Measurements from ENCODE around the gene FOXN3.

Gene FOXN3

DNA sequence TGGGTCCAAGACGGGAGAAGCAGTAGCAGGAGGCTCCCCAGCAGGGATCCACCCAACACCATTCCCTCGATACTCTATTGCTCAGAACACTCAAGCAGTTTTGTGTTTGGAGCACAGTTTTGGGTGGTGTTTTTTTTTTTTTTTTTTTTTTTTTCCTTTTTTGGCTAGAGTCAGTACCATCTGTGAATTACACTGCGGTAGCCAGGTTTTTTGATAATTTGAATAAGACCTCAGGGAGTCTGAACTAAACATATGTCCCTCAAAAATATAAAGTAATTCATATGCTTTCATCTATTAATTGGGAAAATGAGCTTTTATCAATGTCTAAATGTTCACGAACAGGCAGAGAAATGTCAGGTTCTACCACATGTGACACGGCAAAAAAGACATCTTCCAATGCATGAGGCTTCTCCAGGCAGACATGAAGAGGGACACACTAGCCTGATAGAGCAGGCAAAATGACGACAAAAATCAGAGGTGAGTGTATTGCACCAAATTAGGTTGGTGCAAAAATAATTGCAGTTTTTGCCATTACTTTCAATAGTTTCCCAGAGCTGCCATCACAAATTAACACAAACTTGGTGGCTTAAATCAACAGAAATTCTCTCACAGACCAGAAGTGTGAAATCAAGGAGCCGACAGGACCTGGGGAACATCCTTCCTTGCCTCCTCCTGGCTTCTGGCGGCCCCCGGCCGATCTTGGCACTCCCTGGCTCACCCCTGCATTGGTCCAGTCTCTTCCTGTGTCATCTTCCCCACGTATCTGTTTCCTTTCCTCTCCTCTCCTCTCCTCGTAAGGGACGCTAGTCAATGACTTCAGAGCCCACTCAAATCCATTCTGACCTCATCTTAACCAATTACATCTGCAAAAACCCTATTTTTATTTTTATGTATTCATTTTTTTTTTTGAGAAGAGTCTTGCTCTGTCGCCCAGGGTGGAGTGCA is 33.9 kb downstream of the FOXN3 start:
- DNase-seq (ENCODE audit: low spot score) = no peak

DNA sequence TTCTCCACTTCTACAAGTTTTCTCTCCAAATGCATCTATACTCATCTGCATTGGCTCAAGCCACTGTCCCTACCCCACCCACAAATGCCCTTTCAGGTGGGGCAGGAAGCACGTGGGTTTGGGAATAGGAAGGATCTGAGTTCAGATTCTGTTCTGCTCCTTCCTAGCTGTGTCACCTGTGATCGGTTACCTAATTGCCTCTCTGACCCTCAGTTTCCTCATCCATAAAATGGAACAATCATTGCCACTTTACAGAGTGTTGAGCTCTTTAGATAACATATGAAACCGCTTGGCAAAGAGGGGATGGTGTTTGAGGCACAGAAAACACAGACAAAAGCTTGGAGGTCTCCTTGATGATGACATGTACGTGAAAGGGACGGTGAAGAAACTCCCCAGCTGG is 34.5 kb downstream of the FOXN3 start:
- DNase-seq (ENCODE audit: low spot score) = no peak

DNA sequence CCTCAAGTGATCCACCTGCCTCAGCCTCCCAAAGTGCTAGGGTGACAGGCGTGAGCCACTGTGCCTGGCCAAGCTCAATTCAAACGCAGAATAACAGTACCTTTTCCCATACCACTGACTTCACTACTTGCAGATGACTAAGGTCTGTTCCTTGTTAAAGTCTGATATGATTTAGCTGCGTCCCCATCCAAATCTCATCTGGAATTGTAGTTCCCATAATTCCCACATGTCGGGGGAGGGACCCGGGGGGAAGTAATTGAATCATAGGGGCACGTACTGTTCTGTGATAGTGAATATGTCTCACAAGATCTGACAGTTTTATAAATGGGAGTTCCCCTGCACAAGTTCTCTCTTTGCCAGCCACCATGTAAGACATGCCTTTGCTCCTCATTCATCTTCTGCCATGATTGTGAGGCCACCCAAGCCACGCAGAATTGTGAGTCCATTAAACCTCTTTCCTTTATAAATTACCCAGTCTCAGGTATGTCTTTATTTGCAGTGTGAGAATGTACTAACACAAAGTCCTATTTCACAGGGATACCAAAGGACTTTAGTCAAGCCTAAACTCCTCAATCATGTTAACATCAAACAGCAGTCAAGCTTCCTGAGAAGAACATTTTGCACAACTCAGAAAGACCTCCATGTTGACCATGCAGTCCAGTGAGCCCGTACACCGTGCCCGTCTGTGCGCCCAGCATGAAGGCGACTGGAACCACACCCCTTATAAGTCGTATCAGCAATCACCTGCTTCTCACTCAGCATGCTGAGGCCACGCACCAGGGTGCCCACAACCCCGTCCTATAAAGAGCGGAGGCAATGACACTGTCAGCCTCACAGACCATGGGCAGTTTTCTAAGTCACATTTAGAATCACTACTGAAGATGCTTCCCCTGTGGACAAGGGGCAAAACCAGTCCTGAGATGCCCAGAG is 36.9 kb downstream of the FOXN3 start:
- no peak for DNase-seq (ENCODE audit: low spot score)

DNA sequence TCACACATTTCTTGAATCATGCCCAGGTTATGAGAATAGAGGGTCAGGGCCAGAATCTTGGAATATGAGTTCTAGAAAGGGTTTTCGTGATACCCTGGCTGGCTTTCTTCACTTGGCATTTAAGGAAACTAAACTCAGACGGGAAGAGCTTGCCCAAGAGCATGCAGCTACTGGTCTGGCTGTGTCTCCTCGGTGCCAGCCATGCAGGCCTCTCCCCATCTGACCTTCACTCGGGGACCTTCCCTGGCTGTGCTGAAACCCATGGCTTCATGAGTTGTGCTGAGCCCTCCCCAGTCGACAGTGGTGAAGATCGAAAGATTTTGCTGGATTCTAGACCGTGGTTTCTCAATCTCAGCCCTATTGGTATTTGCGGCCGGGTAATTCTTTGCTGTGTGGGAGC is 38.0 kb downstream of the FOXN3 start:
- DNase-seq (ENCODE audit: low spot score) = no peak

DNA sequence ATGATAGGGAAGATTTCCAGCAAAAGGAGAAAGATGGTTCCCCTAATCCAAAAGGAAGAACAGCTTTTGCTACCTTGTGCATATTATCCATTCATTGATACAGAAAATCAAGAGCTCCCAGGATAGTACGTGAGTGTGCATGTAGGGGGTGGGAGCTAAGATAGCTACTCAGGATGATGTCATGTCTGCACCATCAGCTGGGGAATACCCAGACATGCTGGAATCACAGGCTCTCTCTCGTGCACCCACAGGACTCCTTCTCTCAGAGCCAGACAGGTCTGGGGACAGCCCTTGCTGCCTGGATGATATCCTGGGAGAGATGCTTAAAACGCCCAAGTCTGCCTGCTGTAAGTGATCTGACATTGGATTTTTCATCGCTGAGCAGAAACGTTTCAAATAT is 38.9 kb downstream of the FOXN3 start:
- DNase-seq (ENCODE audit: low spot score) = no peak

DNA sequence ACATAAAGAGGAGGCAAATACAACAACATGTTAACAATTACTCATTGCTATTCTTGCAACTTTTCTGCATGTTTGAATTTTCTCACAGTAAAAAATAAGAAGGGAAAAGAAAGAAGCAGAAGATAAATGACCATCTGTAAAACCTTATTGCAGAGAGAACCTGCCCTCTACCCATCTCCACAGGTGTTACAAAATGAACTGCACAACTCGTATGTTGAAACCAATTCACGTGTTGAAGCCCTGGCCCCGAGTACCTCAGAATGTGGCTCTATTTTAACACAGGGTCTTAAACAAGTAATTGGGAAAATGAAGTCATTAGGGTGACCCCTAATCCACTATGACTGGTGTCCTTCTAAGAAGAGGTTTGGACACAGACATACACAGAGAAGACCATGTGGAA is 39.5 kb downstream of the FOXN3 start:
- no peak for DNase-seq (ENCODE audit: low spot score)

DNA sequence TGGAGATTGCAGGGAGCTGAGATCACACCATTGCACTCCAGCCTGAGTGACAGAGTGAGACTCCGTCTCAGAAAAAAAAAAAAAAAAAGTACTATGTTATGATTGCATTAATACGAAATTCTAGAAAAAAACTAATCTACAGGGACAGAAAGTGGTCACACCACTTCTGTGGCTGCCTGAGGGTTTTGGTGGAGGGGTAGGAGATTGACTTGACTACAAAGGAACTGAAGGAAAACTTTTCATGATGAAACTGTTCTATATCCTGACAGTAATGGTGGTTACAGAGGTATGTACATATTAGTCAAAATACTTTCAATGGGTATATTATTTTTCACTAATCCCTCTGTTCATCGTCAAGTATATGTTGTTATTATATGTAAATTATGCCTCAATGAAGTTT is 42.1 kb downstream of the FOXN3 start:
- no peak for DNase-seq (ENCODE audit: low spot score)

DNA sequence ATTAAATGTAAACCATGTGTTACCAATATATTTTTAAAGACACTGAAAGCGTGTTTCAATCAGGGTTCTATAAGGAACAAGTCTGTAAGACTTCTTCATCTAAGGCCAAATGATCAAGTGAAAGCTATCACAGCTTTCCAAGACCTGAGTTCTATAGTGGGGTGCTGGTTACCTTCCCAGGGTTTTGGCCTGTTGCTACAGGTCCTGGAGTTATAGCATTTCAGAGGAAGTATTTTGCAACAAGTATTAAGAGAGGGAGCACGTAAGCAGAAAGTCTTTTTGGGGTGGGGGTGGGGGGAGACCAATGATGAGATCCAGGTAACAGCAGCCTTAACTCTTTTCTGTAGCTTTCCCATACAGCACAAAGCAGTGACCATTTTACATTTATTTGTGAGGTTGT is 43.8 kb downstream of the FOXN3 start:
- DNase-seq (ENCODE audit: low spot score) = no peak

DNA sequence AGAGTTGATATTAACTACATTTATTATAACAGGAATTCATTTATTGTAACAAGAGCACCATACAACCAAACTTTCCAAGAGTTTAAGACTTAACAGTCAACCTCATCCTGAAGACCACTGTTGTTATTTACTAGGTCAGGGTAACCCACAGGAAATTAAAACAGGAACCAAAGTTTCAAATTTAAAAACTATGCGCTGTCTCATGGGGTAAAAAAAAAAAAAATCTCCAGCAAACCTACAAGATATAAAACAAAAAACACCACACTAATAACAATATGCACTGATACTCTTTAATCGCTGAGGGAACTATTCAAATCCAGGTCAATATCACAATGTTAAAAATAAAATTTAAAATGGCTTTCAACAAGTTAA is 44.5 kb downstream of the FOXN3 start:
- DNase-seq (ENCODE audit: low spot score) = no peak

DNA sequence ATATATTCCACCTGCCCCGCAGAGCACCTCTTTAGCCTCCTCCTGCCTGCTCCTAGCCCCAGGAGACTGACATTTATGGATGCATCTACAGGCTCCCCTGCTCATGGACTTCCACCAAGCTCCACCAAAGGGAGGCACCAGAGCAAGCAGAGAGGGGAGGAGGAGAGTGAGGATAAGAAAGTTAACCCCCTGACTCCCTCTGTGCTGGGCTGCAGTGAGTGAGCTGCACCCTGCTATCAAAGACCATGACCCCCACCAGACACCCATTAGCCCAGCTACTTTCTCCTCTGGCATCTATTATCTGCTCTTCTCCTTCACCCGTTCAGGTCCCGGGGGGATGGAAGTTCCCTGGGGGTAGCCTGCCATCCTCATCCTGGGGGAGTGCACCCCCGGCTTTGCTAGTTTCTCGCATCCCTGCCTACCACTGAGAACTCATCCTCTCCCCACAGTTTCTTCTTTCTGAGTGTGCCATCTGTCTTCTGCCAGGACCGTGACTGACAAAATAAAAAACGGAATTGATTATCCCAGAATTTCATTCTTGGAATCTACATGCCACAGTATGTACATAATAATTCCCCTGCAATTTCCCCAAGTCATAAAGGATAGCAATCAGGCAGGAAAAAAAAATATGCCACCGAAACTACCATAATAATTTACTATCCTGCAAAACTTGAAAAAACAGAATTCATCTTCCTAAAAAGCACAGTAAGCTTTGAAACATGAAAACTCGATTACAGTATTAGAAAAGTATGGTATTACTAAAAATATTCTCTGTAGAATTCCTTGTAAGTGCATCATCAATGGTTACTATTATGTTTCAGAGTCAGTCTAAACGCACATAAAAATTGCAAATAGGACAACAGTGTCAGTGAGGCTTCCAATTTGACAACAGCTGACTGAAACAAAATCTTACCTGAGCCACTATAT is 45.2 kb downstream of the FOXN3 start:
- no peak for DNase-seq (ENCODE audit: low spot score)

DNA sequence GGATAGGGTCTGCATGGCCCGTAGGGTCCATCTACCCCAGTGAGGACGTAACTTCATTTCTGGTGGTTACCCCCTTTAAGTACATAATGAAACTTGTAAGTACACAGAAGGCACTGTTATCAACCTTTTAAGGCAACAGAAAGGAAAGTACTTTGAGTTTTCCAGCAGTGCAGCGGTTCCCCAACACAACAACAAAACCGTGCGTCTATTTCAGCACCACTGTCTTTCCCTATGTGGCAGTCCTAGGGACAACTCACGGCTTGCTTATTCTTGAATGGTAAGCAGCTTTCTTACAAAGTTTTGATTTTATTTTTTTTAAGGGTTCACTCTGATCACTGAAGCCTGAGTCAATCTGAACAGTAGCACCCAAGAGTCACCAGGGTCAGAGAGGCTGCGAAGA is 46.3 kb downstream of the FOXN3 start:
- no peak for DNase-seq (ENCODE audit: low spot score)

DNA sequence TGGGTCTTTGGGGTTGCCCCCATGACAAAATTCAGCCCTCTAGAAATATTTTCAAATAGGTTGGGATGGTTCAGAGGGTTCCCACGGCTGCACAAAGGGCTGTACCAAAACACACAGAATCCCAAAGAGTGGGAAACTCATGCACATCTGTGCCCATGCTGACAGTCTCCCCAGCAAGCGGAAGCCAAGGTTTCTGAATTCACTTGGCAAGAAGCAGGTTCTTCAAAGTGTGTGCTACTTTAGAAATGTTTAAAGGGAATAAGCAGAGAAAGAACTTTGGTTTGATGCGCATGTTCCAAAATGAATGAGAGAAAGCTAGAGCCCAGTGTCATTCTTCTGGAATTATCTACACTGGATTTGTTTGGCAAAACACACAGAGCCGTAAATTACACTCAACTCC is 46.7 kb downstream of the FOXN3 start:
- no peak for DNase-seq (ENCODE audit: low spot score)

DNA sequence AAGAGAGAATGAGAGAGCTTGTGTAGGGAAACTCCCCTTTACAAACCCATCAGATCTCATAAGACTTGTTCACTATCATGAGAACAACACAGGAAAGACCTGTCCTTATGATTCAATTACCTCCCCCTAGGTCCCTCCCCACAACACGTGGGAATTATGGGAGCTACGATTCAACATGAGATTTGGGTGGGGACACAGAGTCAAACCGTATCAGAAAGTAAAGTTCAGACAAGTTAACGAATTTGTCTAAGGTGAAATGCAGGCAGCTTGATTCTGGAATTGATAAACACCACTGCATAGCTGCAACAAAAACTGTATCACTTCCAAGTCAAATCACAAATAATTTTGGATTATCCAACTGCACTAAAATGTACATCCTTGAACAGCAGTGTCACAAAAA is 47.4 kb downstream of the FOXN3 start:
- DNase-seq (ENCODE audit: low spot score) = no peak

DNA sequence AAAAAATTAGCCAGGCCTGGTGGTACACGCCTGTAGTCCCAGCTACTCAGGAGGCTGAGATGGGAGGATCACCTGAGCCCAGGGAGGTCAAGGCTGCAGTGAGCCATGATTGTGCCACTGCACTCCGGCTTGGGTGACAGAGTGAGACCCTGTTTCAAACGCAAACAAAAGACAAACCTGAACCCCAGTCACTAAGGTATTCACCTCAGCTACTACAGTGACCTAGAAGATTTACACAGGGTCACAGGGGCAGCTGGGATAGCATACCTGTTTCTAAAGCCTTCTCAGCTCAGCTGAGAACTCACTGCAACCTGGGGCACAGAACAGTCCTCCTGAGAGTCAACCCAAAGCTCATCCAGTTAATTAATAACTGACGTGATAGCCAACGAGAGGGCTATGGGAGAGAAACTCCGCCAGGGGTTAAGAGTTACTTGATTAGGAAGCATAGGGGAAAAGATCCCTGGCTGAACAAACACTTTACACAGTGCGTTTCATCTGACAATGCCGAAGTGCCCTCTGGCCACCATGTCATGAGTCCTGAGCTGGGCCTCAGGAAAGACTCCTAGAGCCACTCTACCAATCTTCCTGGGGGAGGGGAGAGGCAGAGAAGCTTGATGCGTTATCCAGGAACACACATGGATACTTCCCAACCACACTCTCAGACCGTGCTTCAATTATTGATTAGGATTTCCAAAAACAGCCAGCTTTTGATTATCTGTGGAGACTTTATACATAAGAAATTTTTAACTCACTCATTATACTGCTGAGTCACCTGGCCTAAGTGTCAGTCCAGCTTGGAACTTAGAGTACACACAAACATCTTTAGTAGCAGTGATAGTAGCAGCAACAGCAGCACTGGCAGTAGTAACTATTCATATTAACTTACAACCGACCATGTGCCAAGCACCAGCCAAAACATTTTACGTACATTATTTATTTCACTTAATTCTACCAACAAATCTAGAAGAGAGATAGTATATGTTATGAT is 48.2 kb downstream of the FOXN3 start:
- DNase-seq (ENCODE audit: low spot score) = peak; percentile 87

DNA sequence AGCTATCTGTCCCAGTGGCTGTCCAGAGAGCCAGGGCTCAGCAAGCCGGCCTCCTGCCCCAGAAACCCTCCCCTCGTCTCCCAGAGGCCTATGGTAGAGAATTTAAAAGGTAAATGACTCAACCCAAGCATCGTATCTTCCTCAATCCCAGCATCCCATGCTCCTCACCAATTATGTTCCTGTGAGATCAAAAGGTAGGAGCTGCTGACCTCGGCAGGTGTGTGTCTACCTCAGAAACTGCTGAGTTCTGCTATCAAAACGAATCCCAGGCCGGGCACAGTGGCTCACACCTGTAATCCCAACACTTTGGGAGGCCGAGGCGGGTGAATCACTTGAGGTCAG is 49.3 kb downstream of the FOXN3 start:
- no peak for DNase-seq (ENCODE audit: low spot score)

DNA sequence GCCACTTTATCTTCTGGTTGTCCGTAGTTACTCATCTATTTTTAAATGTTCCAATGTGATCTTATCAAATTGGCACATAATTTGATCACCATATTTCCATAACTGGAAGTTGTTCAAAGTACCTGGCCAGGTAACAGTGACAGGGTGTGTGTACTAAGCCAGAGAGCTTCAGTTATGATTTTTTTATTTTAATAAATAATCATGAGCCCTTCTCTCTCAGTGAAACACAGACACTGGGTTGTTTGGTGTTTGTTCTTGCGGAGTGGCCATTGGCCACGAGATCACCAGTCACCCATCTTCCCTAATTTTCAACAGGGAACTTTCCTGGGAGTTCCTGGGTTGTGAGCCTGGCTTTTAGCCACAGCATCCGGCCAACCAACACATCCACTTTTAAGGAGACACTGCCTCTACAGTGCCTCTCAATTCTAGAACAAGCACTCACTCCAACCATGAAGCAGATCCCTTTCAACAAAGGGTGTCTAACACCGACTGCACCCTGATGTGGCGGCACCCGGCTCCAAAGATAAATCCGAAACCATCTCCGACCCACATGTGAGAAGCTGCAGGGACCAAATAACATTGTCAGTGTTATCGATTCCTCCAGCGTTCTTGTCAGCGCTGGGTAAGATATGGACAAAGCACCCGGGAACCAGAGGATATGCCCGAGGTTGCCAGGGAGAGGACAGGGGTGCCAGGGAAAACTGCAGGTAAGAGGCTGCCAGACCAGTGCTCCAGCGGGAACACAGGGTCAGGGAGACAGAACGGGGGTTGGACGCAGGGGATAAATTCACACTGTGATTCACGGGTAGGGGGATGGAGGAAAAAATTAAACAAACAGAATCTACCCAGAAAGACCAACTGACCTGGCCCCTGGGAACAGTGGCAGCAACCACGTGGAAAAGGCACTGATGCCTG is 49.9 kb downstream of the FOXN3 start:
- DNase-seq (ENCODE audit: low spot score) = no peak

DNA sequence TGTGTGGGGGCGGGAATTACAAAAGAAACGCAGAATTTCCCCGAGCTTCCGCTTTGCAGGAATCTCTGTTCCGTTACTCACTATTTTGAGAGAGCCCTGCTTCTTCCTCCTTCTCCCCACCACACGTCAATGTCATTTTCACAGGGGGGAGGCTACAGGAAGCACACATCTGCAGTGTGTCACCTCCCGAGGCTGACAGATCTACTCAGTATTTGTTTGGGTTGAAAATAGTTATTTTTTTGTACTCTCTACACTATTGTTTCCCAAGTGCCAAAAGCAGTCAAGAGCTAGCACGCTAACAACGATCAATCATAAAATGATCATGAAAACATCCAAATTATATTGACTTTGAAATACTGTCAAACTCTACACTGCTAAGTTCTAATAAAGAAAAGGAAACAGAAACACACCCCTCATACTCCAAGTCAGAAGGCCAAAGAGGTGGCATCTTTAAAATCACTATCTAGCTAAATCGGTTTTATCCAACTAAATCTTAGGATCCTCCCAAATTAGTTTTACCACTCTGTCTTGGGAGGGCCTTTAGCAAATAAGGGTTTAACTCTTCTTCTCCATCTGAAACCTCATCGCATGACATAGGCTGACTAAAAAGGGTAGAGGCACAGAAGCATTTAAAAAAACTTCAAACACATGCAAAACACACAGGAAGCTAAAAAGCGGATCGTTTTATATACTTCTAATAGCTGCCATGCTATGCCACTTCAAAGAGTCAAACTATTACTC is 51.8 kb downstream of the FOXN3 start:
- DNase-seq (ENCODE audit: low spot score) = no peak

DNA sequence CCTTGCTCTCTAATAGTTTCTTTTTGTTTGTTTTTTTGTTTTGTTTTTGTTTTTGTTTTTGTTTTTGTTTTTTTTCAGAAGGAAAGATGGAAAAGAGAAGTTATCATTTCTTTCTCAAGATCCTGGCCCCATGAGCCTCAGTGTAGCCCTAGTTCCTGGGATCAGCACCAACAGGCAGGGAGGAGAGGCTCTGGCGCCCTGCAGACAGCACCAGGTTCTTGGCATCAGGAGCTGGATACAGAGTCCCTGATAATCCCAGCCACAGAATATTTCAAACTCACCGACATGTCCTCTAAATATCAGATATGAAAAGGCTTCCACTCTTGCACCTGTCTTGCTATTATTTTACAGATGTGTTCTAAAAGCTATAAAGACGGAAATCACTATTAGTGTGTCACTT is 52.7 kb downstream of the FOXN3 start:
- DNase-seq (ENCODE audit: low spot score) = no peak

DNA sequence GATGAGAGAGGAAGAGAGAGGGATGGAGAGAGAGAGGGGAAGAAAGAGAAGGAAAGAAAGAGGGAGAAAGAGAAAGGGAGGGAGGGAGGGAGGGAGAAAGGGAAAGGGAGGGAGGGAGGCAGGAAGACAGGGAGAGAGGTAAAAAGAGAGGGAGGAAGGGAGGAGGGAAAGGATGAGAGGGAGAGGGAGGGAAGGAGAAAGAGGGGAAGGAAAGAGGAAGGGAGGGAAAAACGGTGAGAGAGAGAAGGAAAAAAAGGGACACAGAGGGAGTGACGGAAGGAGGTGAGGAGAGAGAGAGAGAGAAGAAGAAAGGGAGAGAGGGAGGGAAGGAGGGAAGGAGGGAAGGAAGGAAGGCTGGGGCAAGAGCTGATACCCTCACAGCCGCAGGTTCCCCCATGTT is 56.8 kb downstream of the FOXN3 start:
- DNase-seq (ENCODE audit: low spot score) = no peak

Data from HuH-7 (cell line).